ENCODE data around the gene CLINT1.

DNA sequence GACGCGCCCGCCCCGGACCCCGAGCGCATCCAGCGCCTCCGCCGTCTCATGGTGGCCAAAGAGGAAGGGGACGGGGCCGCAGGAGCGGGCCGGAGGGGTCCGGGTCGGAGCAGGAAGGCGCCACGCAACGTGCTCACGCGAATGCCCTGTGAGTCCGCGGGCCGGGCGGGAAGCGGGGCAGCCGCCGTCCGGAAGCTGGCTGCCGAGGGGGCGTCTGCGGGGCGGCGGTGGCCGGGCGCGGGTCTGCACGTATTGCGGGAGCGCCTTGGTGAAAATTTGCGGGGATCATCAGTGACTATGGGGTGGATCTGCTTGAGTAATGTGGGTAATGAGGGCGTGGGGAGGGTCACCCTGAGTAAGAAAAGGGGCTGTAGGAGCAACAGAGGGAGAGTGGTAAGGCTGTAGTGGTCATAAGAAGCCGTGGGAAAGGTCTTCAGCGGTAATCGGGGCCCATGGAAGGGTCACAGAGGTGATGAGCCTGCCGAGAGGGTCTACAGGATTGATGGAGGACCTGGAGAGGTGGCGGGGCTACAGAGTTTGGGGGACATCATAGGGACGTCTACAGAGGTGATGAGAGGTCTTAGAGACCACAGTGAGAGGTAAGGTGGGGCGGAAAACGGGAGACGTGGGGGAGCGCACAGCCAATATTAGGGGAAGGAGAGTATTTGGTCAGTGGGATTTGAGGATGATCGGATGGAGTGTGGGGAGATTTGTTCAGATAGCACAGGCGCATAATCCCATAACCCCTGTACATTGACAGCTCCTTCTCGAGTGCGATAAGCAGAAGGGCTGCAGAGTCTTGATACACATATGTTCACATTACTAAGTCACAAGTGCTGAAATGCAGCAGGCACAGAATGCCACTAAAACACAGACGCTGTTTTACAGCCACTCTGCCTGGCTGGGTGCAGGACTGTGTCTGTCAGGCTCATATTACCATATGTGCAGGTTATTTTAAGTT is 114.6 kb downstream of the CLINT1 start:
- TF ChIP-seq, protein P1, sequence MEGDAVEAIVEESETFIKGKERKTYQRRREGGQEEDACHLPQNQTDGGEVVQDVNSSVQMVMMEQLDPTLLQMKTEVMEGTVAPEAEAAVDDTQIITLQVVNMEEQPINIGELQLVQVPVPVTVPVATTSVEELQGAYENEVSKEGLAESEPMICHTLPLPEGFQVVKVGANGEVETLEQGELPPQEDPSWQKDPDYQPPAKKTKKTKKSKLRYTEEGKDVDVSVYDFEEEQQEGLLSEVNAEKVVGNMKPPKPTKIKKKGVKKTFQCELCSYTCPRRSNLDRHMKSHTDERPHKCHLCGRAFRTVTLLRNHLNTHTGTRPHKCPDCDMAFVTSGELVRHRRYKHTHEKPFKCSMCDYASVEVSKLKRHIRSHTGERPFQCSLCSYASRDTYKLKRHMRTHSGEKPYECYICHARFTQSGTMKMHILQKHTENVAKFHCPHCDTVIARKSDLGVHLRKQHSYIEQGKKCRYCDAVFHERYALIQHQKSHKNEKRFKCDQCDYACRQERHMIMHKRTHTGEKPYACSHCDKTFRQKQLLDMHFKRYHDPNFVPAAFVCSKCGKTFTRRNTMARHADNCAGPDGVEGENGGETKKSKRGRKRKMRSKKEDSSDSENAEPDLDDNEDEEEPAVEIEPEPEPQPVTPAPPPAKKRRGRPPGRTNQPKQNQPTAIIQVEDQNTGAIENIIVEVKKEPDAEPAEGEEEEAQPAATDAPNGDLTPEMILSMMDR (IDR thresholded peaks at IDR 0.05 in 4 of 5, conservative IDR thresholded peaks at IDR 0.05 in 1 of 5): no peak
- TF ChIP-seq POLR2A (IDR thresholded peaks at IDR 0.05): no peak

Data from gastrocnemius medialis (tissue), 4 donors.